ENCODE results near the gene TMEM151A. TPM values are rescaled to one million over a fixed set of nuclear protein-coding genes. Genes with fewer than 3 reads are reported as not detected.

TMEM151A gene
- total and polyA plus RNA-seq, 2 experiments from 2014 or later = 1.0 to 4.4 TPM

DNA sequence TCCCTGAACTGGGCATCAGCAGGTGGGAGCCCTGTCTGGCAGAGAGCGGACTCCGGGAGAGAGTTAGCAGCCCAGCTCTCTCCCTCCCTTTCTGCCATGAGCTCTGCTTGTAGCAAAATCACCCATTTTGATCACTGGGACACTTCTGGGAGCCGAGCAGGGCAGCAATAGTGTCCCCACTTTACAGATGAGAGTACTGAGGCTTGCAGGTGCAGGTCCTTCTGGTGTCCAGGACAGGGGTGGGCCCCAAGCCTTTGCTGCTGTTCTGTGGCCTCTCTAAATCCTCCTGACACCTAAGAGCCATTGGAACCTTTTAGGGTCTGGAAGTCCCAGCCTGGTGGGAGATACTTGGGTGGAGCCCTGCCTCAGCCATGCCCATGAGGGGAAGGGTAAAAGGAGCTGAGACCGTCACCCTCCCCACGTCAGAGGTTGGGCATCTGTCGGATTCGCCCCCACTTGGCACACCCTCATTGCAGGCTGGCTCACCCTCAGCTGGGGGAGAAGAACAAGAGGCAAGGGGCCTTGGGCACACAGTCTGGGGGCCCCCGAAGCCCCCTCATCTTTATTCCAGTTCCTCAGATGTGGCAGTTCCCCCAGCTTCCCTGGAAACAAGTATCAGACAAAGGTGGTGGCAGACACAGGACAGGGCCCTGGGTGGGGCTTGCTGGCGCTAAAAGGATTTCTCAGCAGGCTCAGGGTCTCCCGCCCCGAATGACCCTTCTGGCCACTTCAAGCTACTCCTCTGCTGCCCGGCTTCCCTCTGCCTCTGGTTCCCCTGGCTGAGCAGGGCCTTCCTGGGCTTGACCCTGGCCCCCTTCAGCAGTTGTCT is 40.1 kb downstream of the TMEM151A start (continued):
- TF ChIP-seq, protein P1, sequence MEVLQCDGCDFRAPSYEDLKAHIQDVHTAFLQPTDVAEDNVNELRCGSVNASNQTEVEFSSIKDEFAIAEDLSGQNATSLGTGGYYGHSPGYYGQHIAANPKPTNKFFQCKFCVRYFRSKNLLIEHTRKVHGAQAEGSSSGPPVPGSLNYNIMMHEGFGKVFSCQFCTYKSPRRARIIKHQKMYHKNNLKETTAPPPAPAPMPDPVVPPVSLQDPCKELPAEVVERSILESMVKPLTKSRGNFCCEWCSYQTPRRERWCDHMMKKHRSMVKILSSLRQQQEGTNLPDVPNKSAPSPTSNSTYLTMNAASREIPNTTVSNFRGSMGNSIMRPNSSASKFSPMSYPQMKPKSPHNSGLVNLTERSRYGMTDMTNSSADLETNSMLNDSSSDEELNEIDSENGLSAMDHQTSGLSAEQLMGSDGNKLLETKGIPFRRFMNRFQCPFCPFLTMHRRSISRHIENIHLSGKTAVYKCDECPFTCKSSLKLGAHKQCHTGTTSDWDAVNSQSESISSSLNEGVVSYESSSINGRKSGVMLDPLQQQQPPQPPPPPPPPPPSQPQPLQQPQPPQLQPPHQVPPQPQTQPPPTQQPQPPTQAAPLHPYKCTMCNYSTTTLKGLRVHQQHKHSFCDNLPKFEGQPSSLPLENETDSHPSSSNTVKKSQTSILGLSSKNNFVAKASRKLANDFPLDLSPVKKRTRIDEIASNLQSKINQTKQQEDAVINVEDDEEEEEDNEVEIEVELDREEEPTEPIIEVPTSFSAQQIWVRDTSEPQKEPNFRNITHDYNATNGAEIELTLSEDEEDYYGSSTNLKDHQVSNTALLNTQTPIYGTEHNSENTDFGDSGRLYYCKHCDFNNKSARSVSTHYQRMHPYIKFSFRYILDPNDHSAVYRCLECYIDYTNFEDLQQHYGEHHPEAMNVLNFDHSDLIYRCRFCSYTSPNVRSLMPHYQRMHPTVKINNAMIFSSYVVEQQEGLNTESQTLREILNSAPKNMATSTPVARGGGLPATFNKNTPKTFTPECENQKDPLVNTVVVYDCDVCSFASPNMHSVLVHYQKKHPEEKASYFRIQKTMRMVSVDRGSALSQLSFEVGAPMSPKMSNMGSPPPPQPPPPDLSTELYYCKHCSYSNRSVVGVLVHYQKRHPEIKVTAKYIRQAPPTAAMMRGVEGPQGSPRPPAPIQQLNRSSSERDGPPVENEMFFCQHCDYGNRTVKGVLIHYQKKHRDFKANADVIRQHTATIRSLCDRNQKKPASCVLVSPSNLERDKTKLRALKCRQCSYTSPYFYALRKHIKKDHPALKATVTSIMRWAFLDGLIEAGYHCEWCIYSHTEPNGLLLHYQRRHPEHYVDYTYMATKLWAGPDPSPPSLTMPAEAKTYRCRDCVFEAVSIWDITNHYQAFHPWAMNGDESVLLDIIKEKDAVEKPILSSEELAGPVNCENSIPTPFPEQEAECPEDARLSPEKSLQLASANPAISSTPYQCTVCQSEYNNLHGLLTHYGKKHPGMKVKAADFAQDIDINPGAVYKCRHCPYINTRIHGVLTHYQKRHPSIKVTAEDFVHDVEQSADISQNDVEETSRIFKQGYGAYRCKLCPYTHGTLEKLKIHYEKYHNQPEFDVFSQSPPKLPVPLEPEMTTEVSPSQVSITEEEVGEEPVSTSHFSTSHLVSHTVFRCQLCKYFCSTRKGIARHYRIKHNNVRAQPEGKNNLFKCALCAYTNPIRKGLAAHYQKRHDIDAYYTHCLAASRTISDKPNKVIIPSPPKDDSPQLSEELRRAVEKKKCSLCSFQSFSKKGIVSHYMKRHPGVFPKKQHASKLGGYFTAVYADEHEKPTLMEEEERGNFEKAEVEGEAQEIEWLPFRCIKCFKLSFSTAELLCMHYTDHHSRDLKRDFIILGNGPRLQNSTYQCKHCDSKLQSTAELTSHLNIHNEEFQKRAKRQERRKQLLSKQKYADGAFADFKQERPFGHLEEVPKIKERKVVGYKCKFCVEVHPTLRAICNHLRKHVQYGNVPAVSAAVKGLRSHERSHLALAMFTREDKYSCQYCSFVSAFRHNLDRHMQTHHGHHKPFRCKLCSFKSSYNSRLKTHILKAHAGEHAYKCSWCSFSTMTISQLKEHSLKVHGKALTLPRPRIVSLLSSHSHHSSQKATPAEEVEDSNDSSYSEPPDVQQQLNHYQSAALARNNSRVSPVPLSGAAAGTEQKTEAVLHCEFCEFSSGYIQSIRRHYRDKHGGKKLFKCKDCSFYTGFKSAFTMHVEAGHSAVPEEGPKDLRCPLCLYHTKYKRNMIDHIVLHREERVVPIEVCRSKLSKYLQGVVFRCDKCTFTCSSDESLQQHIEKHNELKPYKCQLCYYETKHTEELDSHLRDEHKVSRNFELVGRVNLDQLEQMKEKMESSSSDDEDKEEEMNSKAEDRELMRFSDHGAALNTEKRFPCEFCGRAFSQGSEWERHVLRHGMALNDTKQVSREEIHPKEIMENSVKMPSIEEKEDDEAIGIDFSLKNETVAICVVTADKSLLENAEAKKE (CRISPR knock-in tag; IDR thresholded peaks at IDR 0.05) = no peak
- TF ChIP-seq, protein P2, sequence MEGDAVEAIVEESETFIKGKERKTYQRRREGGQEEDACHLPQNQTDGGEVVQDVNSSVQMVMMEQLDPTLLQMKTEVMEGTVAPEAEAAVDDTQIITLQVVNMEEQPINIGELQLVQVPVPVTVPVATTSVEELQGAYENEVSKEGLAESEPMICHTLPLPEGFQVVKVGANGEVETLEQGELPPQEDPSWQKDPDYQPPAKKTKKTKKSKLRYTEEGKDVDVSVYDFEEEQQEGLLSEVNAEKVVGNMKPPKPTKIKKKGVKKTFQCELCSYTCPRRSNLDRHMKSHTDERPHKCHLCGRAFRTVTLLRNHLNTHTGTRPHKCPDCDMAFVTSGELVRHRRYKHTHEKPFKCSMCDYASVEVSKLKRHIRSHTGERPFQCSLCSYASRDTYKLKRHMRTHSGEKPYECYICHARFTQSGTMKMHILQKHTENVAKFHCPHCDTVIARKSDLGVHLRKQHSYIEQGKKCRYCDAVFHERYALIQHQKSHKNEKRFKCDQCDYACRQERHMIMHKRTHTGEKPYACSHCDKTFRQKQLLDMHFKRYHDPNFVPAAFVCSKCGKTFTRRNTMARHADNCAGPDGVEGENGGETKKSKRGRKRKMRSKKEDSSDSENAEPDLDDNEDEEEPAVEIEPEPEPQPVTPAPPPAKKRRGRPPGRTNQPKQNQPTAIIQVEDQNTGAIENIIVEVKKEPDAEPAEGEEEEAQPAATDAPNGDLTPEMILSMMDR (conservative IDR thresholded peaks at IDR 0.05; ENCODE audit: low read depth in 2 of 2) = no peak
- TF ChIP-seq STAT1 (IDR thresholded peaks at IDR 0.05; ENCODE audit: unreplicated experiment) (no peak), JUNB (IDR thresholded peaks at IDR 0.05; ENCODE audit: unreplicated experiment) (no peak)
